ENCODE data around the gene HSPA4. TPM values are rescaled to one million over a fixed set of nuclear protein-coding genes. Genes with fewer than 3 reads are reported as not detected.

Gene HSPA4
- total and polyA plus RNA-seq, 2 donors (not counting 3 experiments of a cell fraction or from before 2014, with no cell fraction given): 11.2 to 161 TPM

DNA sequence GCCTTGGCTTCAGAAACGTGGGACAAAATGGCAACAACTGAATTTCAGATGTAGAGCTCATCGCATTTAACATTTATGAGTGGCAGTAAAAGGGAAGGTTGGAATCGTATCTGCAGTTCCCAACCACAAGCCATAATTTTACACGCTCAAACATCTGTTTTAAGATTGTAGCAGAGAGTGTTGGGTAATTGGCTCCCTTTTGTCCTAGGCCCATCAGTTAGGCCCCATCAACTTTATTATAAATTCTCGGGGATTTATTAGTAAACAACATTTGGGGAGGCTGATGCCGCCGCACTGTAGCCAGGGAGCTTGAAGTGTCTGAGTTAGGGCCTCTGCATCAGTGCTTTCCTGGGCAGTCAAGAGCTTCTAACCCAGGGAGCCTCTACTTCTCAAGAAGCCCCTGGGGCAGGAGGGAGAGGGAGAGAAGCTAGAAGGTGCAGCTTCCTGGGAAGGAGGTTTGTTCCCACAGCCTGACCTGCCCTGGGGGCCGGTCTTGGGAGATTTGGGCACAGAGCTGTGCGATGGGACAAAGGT, 66.2 kb downstream of the HSPA4 start:
- no peaks in the 10 kb centered on the region for H3K9me3 ChIP-seq (replicated peaks; ENCODE audit: control insufficient read depth, insufficient read depth, low read length)
- POLR2A ChIA-PET: no interaction called here

More for the DNA sequence above, 66.2 kb downstream of the HSPA4 start:
- no peak overlapping the region for H2AFZ ChIP-seq (ENCODE audit: low read depth, low read length)
- BruUV-seq (replicated peaks): no TSS peak
- dilution Hi-C loops (cut with MboI; ENCODE audit: extremely low pct_ligation_motif_present, low sequenced_read_pairs): no loop called here
- no peak overlapping the region for H3K4me3 ChIP-seq (replicated peaks in 1 of 3; ENCODE audit: insufficient read depth in 1 of 3, low read depth in 1 of 3, low read length in 3 of 3)
- no peaks in the 10 kb centered on the region for H3K27me3 ChIP-seq (ENCODE audit: control insufficient read depth in 2 of 2, insufficient read depth in 2 of 2, low read length in 2 of 2)
- H3K27ac ChIP-seq (ENCODE audit: insufficient read depth, low read depth, low read length): no peak overlapping the region
- H3K4me1 ChIP-seq (ENCODE audit: control insufficient read depth, extremely low read depth, insufficient read depth, low read length): no peaks in the 10 kb centered on the region
- CTCF ChIA-PET: interaction anchor here (0.7 to 2.0 kb wide), 6 partner anchors 8 to 169 kb away, joined by 3 to 15 read pairs (median 4); no protein-coding TSS in a partner anchor
- H3K4me2 ChIP-seq (ENCODE audit: insufficient read depth, low read length): no peak overlapping the region
- no peaks in the 10 kb centered on the region for H4K20me1 ChIP-seq (replicated peaks; ENCODE audit: control insufficient read depth, extremely low read depth, insufficient read depth, low read length)
- intact Hi-C loops (cut with micrococcal nuclease): no loop called here
- no peaks in the 10 kb centered on the region for H3K36me3 ChIP-seq (ENCODE audit: control insufficient read depth in 2 of 2, extremely low read depth in 1 of 2, insufficient read depth in 2 of 2, low read length in 2 of 2)
- no peak for TF ChIP-seq EZH2 (IDR thresholded peaks at IDR 0.05; ENCODE audit: borderline replicate concordance, low read depth, low read length, severe bottlenecking)
- no peak for TF ChIP-seq CTCF (IDR thresholded peaks at IDR 0.05; ENCODE audit: extremely low read depth in 1 of 2, insufficient read depth in 1 of 2, low read depth in 1 of 2, low read length in 2 of 2)
- TF ChIP-seq GATA2 (IDR thresholded peaks at IDR 0.05; ENCODE audit: insufficient read depth, insufficient read length, low read depth, low read length): no peak
- no peak for TF ChIP-seq JUN (IDR thresholded peaks at IDR 0.05; ENCODE audit: borderline replicate concordance, insufficient read depth, insufficient read length, low read depth)
- TF ChIP-seq POLR2AphosphoS5 (IDR thresholded peaks at IDR 0.05; ENCODE audit: insufficient read depth, low read depth, low read length): no peak
- no peak for TF ChIP-seq MAX (IDR thresholded peaks at IDR 0.05; ENCODE audit: insufficient read depth, insufficient read length)
- TF ChIP-seq MYC (IDR thresholded peaks at IDR 0.05; ENCODE audit: low read depth, low read length): no peak
- TF ChIP-seq FOS (IDR thresholded peaks at IDR 0.05; ENCODE audit: borderline replicate concordance, insufficient read depth, low read length): no peak
- no peak for TF ChIP-seq POLR2A (IDR thresholded peaks at IDR 0.05; ENCODE audit: low read depth, low read length)
- DNase-seq (ENCODE audit: low read depth, low spot score) (no peak), FAIRE-seq (no peak)
- no peaks in the 10 kb centered on the region for H3K9me1 ChIP-seq (replicated peaks; ENCODE audit: control insufficient read depth, extremely low read depth, insufficient read depth, low read length)
- H3K9ac ChIP-seq (replicated peaks; ENCODE audit: extremely low read depth, insufficient read depth, low read length): no peak overlapping the region
- no peaks in the 10 kb centered on the region for H3K79me2 ChIP-seq (ENCODE audit: control insufficient read depth, insufficient read depth, low read length)
